Measurements from ENCODE around the gene CGRRF1.

GRCh38 chr14:54535646-54536045 is 25.9 kb downstream of the CGRRF1 start:
- TF ChIP-seq CTCF (IDR thresholded peaks at IDR 0.05 in 2 of 3, conservative IDR thresholded peaks at IDR 0.05 in 1 of 3; ENCODE audit: insufficient read depth in 2 of 3, low read depth in 1 of 3, low read length in 3 of 3) (no peak), POLR3A (IDR thresholded peaks at IDR 0.05; ENCODE audit: borderline replicate concordance, extremely low read depth, insufficient read depth, insufficient read length) (no peak), BACH1 (tag; IDR thresholded peaks at IDR 0.05) (no peak), PHF8 (IDR thresholded peaks at IDR 0.05; ENCODE audit: borderline replicate concordance, low read length) (no peak), NR2C2 (CRISPR knock-in tag; IDR thresholded peaks at IDR 0.05) (no peak), NR2C2 (tag; IDR thresholded peaks at IDR 0.05) (no peak)
- TF ChIP-seq, protein P1, sequence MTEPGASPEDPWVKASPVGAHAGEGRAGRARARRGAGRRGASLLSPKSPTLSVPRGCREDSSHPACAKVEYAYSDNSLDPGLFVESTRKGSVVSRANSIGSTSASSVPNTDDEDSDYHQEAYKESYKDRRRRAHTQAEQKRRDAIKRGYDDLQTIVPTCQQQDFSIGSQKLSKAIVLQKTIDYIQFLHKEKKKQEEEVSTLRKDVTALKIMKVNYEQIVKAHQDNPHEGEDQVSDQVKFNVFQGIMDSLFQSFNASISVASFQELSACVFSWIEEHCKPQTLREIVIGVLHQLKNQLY (CRISPR knock-in tag; conservative IDR thresholded peaks at IDR 0.05): no peak
- TF ChIP-seq, protein P2, sequence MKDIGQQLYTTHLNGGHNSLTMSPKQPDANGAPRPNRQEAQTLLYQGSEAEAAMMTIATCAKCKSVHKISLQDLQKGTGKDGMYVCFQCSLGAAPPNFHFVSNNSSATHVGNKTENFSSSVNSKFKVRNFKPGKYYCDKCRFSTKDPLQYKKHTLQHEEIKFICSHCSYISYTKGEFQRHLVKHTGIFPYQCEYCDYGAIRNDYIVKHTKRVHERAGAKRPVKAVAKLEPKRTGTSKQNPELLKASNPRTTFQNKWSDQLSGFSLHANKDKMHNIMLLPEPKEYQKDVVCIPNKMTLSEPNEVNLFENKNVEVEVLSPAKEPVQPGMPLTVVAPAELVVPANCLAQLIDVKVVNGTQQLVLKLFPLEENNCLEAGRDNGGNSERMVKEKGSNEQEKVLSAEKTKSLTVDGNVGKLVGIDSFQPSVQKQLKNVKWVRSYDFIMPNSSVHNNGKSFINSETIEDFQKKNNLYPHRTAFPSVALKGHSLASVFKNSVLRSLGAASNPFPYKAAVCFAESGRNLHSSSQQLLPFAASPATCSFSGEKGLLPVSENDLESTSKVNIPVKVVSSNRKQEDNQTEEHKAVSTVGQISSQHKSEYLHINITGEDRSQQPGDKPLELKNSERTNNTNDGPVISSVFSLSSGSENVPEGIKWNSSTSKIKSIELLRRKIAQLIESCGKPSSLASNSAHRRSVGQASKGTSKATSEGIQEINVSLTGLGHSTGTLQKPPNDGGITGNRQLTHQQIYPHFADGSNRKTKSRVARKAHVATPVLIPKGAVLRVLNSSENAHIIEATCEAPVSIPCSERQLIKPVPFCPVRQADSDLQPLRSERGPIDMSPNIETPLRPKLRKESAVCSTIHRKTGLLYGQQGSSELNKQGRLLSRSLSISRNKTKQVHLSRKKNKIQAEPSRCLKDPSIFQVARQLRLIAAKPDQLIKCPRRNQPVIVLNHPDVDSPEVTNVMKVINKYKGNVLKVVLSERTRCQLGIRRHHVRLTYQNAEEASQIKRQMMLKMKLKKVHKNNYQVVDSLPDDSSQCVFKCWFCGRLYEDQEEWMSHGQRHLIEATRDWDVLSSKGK (CRISPR knock-in tag; IDR thresholded peaks at IDR 0.05): no peak

All from K562 (cell line).